A549 (cell line): ENCODE measurements around the gene WDR75. TPM values are rescaled to one million over a fixed set of nuclear protein-coding genes. Genes with fewer than 3 reads are reported as not detected.
A peak's percentile ranks its signal among the peaks of the same experiment; 100 is the strongest.

Experiments
- ATAC-seq, 2 experiments: fragments of 200-7000 bp in 1 of 2; fragments of >200 bp in 1 of 2; cut with Nextera tagmentation in 1 of 2; cut with Tn5 transposase in 1 of 2; 3 replicates each; pipeline versions ENCODE4 v1.8.0 to v1.9.1; 2018 to 2020; ENCODE audit warnings: mild to moderate bottlenecking in 1 of 2, moderate library complexity in 1 of 2
- CTCF ChIA-PET: fragments of 300-600 bp; sonication (Branson Sonifier 250); formaldehyde crosslinking; extraction: SDS; loops from one replicate; lab custom pipeline; 2021; ENCODE audit warnings: antibody characterized with exemption, inconsistent platforms; lab: Yijun Ruan, JAX
- POLR2A ChIA-PET: fragments of 350-600 bp; formaldehyde crosslinking; extraction: SDS; loops from one replicate; lab custom pipeline; 2021; ENCODE audit warnings: antibody characterized with exemption, inconsistent platforms; lab: Yijun Ruan, JAX
- DNase-seq, 2 experiments: peaks; one replicate each; pipeline versions ENCODE4 v3.0.0 to v3.0.0-alpha.2; 2011 to 2016; ENCODE audit warnings: low read depth in 1 of 2, low spot score in 1 of 2
- FAIRE-seq: peaks from 2 replicates; lab custom pipeline; 2011; peaks lifted over from hg19 to GRCh38; lab: Jason Lieb, UNC
- H3K27ac ChIP-seq, 2 experiments: fragments of >200 bp; sonication (Bioruptor Twin); formaldehyde crosslinking; 3 replicates each; pipeline ENCODE4 v1.5.1; 2016 to 2017
- H3K4me1 ChIP-seq: fragments of >200 bp; sonication (Bioruptor Twin); formaldehyde crosslinking; 3 replicates; pipeline ENCODE4 v1.6.1; 2016
- H3K4me2 ChIP-seq: fragments of >200 bp; sonication (Bioruptor Twin); formaldehyde crosslinking; 3 replicates; pipeline ENCODE4 v1.6.1; 2016
- H3K4me3 ChIP-seq: fragments of >200 bp; sonication (Bioruptor Twin); formaldehyde crosslinking; 3 replicates; pipeline ENCODE4 v1.5.1; 2016
- H3K9me3 ChIP-seq: fragments of >200 bp; sonication (Bioruptor Twin); formaldehyde crosslinking; 3 replicates; pipeline ENCODE4 v1.6.1; 2016
- BHLHE40 ChIP-seq: IDR thresholded peaks from 2 replicates; pipeline ENCODE4 v1.6.1; 2012; ENCODE audit warnings: low read depth, low read length, inconsistent platforms
- CBX2 ChIP-seq: fragments of 200-600 bp; sonication (generic); IDR thresholded peaks from 2 replicates; pipeline ENCODE4 v1.6.1; 2016; ENCODE audit warnings: low read depth, mild to moderate bottlenecking, borderline replicate concordance
- CTCF ChIP-seq: fragments of >200 bp; sonication (Bioruptor Twin); formaldehyde crosslinking; IDR thresholded peaks from 3 replicates; pipeline ENCODE4 v1.5.1; 2016
- EHMT2 ChIP-seq: fragments of 200-600 bp; sonication (generic); IDR thresholded peaks from 2 replicates; pipeline ENCODE4 v1.6.1; 2016; ENCODE audit warnings: antibody characterized with exemption, low read depth, mild to moderate bottlenecking, moderate library complexity
- ELK1 ChIP-seq: fragments of 150-350 bp; IDR thresholded peaks from 2 replicates; pipeline ENCODE4 v1.6.1; 2014; ENCODE audit warnings: low read depth, mild to moderate bottlenecking, low read length
- EP300 ChIP-seq, 2 experiments: fragments of >200 bp; sonication (Bioruptor Twin); formaldehyde crosslinking; IDR thresholded peaks; 2 replicates in 1 of 2; 3 replicates in 1 of 2; pipeline ENCODE4 v1.6.1; 2016 to 2017
- ESRRA ChIP-seq: fragments of 150-350 bp; IDR thresholded peaks from 2 replicates; pipeline ENCODE4 v1.6.1; 2014; ENCODE audit warnings: mild to moderate bottlenecking, low read length, borderline replicate concordance
- FOSL2 ChIP-seq, 2 experiments: fragments of 450-650 bp in 1 of 2; fragments of >200 bp in 1 of 2; sonication (Bioruptor Twin) in 1 of 2; formaldehyde crosslinking; IDR thresholded peaks; 2 replicates each; pipeline versions ENCODE4 v1.5.0 to v1.6.1; 2016 to 2020; ENCODE audit warnings: mild to moderate bottlenecking in 1 of 2, moderate library complexity in 1 of 2
- HES2 ChIP-seq: fragments of >200 bp; sonication (Bioruptor Twin); formaldehyde crosslinking; IDR thresholded peaks from 2 replicates; pipeline ENCODE4 v1.6.1; 2016
- KDM5A ChIP-seq: fragments of 200-600 bp; sonication (generic); IDR thresholded peaks from 2 replicates; pipeline ENCODE4 v1.6.1; 2016; ENCODE audit warnings: antibody characterized with exemption, mild to moderate bottlenecking
- MAFK ChIP-seq: fragments of 450-650 bp; IDR thresholded peaks from 2 replicates; pipeline ENCODE4 v1.6.1; 2014; ENCODE audit not compliant: partially characterized antibody
- MAX ChIP-seq: IDR thresholded peaks from 2 replicates; pipeline ENCODE4 v1.6.1; 2012
- NFE2L2 ChIP-seq: fragments of 150-350 bp; conservative IDR thresholded peaks from 2 replicates; pipeline ENCODE4 v1.6.1; 2014; ENCODE audit warnings: low read length
- NPAS2 ChIP-seq: fragments of 250-450 bp; sonication (Bioruptor Pico); IDR thresholded peaks from 2 replicates; pipeline ENCODE4 v1.8.0; 2022; ENCODE audit warnings: mild to moderate bottlenecking, moderate library complexity, borderline replicate concordance
- PBX3 ChIP-seq: IDR thresholded peaks from 2 replicates; pipeline ENCODE4 v1.6.1; 2012
- PHF8 ChIP-seq: fragments of 200-600 bp; sonication (generic); IDR thresholded peaks from 2 replicates; pipeline ENCODE4 v1.6.1; 2016; ENCODE audit warnings: low read depth, mild to moderate bottlenecking, antibody characterized with exemption, moderate library complexity, borderline replicate concordance
- RFX5 ChIP-seq: fragments of 450-650 bp; IDR thresholded peaks from 2 replicates; pipeline ENCODE4 v1.7.1; 2014; ENCODE audit warnings: antibody characterized with exemption, mild to moderate bottlenecking, moderate library complexity
- RNF2 ChIP-seq: fragments of 200-600 bp; sonication (generic); IDR thresholded peaks from 2 replicates; pipeline ENCODE4 v1.6.1; 2016; ENCODE audit warnings: low read depth, mild to moderate bottlenecking, antibody characterized with exemption, moderate library complexity, borderline replicate concordance
- SMC3 ChIP-seq: fragments of >200 bp; sonication (Bioruptor Twin); formaldehyde crosslinking; IDR thresholded peaks from 3 replicates; pipeline ENCODE4 v1.6.1; 2018; ENCODE audit warnings: inconsistent platforms
- TFCP2L1 ChIP-seq: fragments of 250-450 bp; sonication (Bioruptor Pico); IDR thresholded peaks from 2 replicates; pipeline ENCODE4 v1.5.0; 2021; ENCODE audit warnings: mild to moderate bottlenecking
- USF2 ChIP-seq: fragments of 450-650 bp; IDR thresholded peaks from 2 replicates; pipeline ENCODE4 v1.6.1; 2014; ENCODE audit warnings: antibody characterized with exemption
- ZC3H11A ChIP-seq: fragments of 450-650 bp; IDR thresholded peaks from 2 replicates; pipeline ENCODE4 v1.6.1; 2014; ENCODE audit warnings: antibody characterized with exemption, mild to moderate bottlenecking
- ZSCAN20 ChIP-seq: fragments of 250-450 bp; sonication (Bioruptor Pico); IDR thresholded peaks from 2 replicates; pipeline ENCODE4 v1.8.0; 2022; ENCODE audit warnings: mild to moderate bottlenecking, moderate library complexity
- WGBS: methylation state at CpG from one replicate; pipeline ENCODE4 v1.1.6; 2017; ENCODE audit errors: missing lambda C conversion rate; 5-methylcytosine and 5-hydroxymethylcytosine counted together
- polyA plus RNA-seq, 4 experiments: library from polyadenylated mRNA; depleted of rRNA in 3 of 4; stranded (reverse); fragments of >200 nt; fragmentation: RNase III in 1 of 4; extraction: RNeasy Plus Mini Kit Qiagen cat#74134 plus additional on column Dnase treatment in 1 of 4; gene quantifications; 2 replicates in 3 of 4; 3 replicates in 1 of 4; pipeline ENCODE4 v1.2.3, GENCODE V29; 2011 to 2017

Gene WDR75
- polyA plus RNA-seq, 2 of the 4 experiments (the other 2 are of a cell fraction): 65.5 to 122 TPM

GRCh38 chr2:189437926-189438325, 3.3 kb upstream of the WDR75 start:
- no peak for DNase-seq
- no peak overlapping the region for H3K27ac ChIP-seq
- no peaks in the 10 kb centered on the region for H3K9me3 ChIP-seq
- WGBS: 59% methylated on average over 1 of the region's 1 CpG
- no peak for TF ChIP-seq EHMT2
- TF ChIP-seq HES2: no peak
- no peak for TF ChIP-seq FOSL2 (IDR thresholded peaks at IDR 0.05)
- TF ChIP-seq FOSL2 (CRISPR knock-in tag; IDR thresholded peaks at IDR 0.05): no peak
- ATAC-seq: no peak
- H3K4me2 ChIP-seq: no peak overlapping the region
- H3K4me3 ChIP-seq: no peak overlapping the region
- ChIA-PET POLR2A (interaction anchor here (0.7 kb wide), 1 partner anchor 44 kb away, joined by 3 read pairs; no protein-coding TSS in a partner anchor), CTCF (no interaction called here)
- peaks cover 13% of the 10 kb centered on the region for H3K4me1 ChIP-seq
- FAIRE-seq: no peak

- WGBS: 37% methylated on average over 1 of the region's 1 CpG
- no peak overlapping the region for H3K4me3 ChIP-seq
- H3K9me3 ChIP-seq: no peaks in the 10 kb centered on the region
- ChIA-PET POLR2A (no interaction called here), CTCF (interaction anchor here (1.3 kb wide), 1 partner anchor 12 kb away, joined by 4 read pairs; no protein-coding TSS in a partner anchor)
- ATAC-seq (peak; percentile 36 to 43; a peak in 2 of 6 replicates), FAIRE-seq (no peak), DNase-seq (peak; percentile 7 to 23)
- H3K27ac ChIP-seq: no peak overlapping the region
- peaks cover 26% of the 10 kb centered on the region for H3K4me1 ChIP-seq
- H3K4me2 ChIP-seq: no peak overlapping the region
- TF ChIP-seq MAFK: peak; percentile 69
- TF ChIP-seq SMC3: no peak
- no peak for TF ChIP-seq NFE2L2
- no peak for TF ChIP-seq ZSCAN20 (CRISPR knock-in tag)
- TF ChIP-seq ZC3H11A: no peak
- TF ChIP-seq, all 56 proteins: peak for 1
These were observed 1.9 kb upstream of the WDR75 start for GRCh38 chr2:189439342-189439741.

GRCh38 chr2:189440644-189440946, 679 bp upstream of the WDR75 start:
- Histone ChIP-seq H3K4me2 (peak overlapping the region; percentile 82), H3K9me3 (no peaks in the 10 kb centered on the region), H3K4me1 (peaks cover 26% of the 10 kb centered on the region), H3K4me3 (peak overlapping the region; percentile 70), H3K27ac (peak overlapping the region; percentile 83 to 97)
- ChIA-PET POLR2A (interaction anchor here (0.7 to 2.1 kb wide), 5 partner anchors 12 to 262 kb away, joined by 3 to 12 read pairs (median 3); partner anchors contain the start of genes COL5A2 and SLC40A1), CTCF (interaction anchor here (2.0 kb wide), 1 partner anchor 28 kb away, joined by 6 read pairs; no protein-coding TSS in a partner anchor)
- no peak for TF ChIP-seq ZSCAN20 (CRISPR knock-in tag)
- peak; percentile 61 for TF ChIP-seq PHF8
- TF ChIP-seq KDM5A: peak; percentile 68; the same call in 1 of the 2 replicates
- no peak for FAIRE-seq
- WGBS: under 1% methylated on average over 8 of the region's 8 CpGs
- ATAC-seq: peak; percentile 66 to 72
- no peak for DNase-seq

- WGBS: 1% methylated on average over 12 of the region's 12 CpGs
- POLR2A ChIA-PET: interaction anchor here (2.1 kb wide), 1 partner anchor 139 kb away, joined by 12 read pairs; the partner anchor contains the start of gene SLC40A1
- no peak for FAIRE-seq
These were observed 418 bp downstream of the WDR75 start for GRCh38 chr2:189441709-189442074.

More at GRCh38 chr2:189441709-189442074, 418 bp downstream of the WDR75 start:
- DNase-seq: peak in 1 of 2 experiments; percentile 21
- H3K4me1 ChIP-seq: peaks cover 26% of the 10 kb centered on the region
- TF ChIP-seq USF2: no peak
- no peak for TF ChIP-seq RNF2
- no peak for TF ChIP-seq NPAS2 (CRISPR knock-in tag)
- TF ChIP-seq TFCP2L1 (CRISPR knock-in tag): no peak
- TF ChIP-seq BHLHE40: no peak
- TF ChIP-seq CTCF: no peak
- no peak for TF ChIP-seq MAX
- no peak for TF ChIP-seq RFX5
- TF ChIP-seq EP300 (IDR thresholded peaks at IDR 0.05): no peak
- TF ChIP-seq CBX2: no peak
- TF ChIP-seq ESRRA: no peak
- TF ChIP-seq ELK1: no peak
- TF ChIP-seq PBX3: no peak
- TF ChIP-seq, all 56 proteins: peak for 0
- Histone ChIP-seq H3K4me2 (peak overlapping the region; percentile 87), H3K27ac (peak overlapping the region; percentile 83 to 97), H3K4me3 (peak overlapping the region; percentile 70), H3K9me3 (no peaks in the 10 kb centered on the region)
- CTCF ChIA-PET: interaction anchor here (2.0 kb wide), 1 partner anchor 29 kb away, joined by 6 read pairs; no protein-coding TSS in a partner anchor
- peak; percentile 49 to 54; a peak in 5 of 6 replicates for ATAC-seq
